Fibroblast of pulmonary artery (primary cell): ENCODE measurements around the gene GP1BB.

Experiments used
- DNase-seq: peaks from one replicate; pipeline ENCODE4 v3.0.0-alpha.2; 2010; ENCODE audit warnings: low read depth
- H3K4me3 ChIP-seq: replicated peaks from 2 replicates; pipeline ENCODE4 v1.5.1; 2011; ENCODE audit warnings: low read depth, mild to moderate bottlenecking, control low read depth, low read length, moderate library complexity
- CTCF ChIP-seq: IDR thresholded peaks from 2 replicates; pipeline ENCODE4 v1.5.1; 2011; ENCODE audit warnings: mild to moderate bottlenecking, control low read depth, low read length, inconsistent platforms; ENCODE audit errors: missing control alignments

GP1BB gene

GRCh38 chr22:19705181-19705934 lies 18.0 kb upstream of the GP1BB start:
- TF ChIP-seq CTCF: peak; percentile 3
- no peak for DNase-seq
- H3K4me3 ChIP-seq: no peak overlapping the region

- no peak overlapping the region for H3K4me3 ChIP-seq
- no peak for TF ChIP-seq CTCF
- no peak for DNase-seq
Observed at GRCh38 chr22:19706661-19707151, 16.6 kb upstream of the GP1BB start.

- TF ChIP-seq CTCF: no peak
- DNase-seq: no peak
- H3K4me3 ChIP-seq: no peak overlapping the region
Observed at GRCh38 chr22:19707347-19708290, 15.7 kb upstream of the GP1BB start.

- H3K4me3 ChIP-seq: no peak overlapping the region
- DNase-seq: no peak
- TF ChIP-seq CTCF: no peak
Observed at GRCh38 chr22:19708321-19709011, 14.9 kb upstream of the GP1BB start.

- DNase-seq: no peak
- no peak overlapping the region for H3K4me3 ChIP-seq
- no peak for TF ChIP-seq CTCF
Observed at GRCh38 chr22:19709063-19709769, 14.1 kb upstream of the GP1BB start.

GRCh38 chr22:19710020-19710768 lies 13.1 kb upstream of the GP1BB start:
- no peak for DNase-seq
- no peak for TF ChIP-seq CTCF
- H3K4me3 ChIP-seq: no peak overlapping the region
